H4 (cell line): ENCODE measurements around the gene DLX1. TPM values are rescaled to one million over a fixed set of nuclear protein-coding genes. Genes with fewer than 3 reads are reported as not detected.
A peak's percentile ranks its signal among the peaks of the same experiment; 100 is the strongest.
"Not testable (repeated sequence)": the region's sequence is repeated elsewhere in the genome, so short reads cannot be mapped to it uniquely, and the experiment has no call there.

Experiments used
- DNase-seq: peaks from one replicate; pipeline ENCODE4 v3.0.0-alpha.2; 2015; ENCODE audit warnings: low spot score
- total RNA-seq: library from RNA; depleted of rRNA; stranded (reverse); fragments of >200 nt; shearing (Covaris generic); gene quantifications from 2 replicates; pipeline ENCODE4 v1.2.3, GENCODE V29; 2014; rRNA removed

The DLX1 gene
- total RNA-seq = 5.8 and 8.4 TPM in 2 replicates

DNA sequence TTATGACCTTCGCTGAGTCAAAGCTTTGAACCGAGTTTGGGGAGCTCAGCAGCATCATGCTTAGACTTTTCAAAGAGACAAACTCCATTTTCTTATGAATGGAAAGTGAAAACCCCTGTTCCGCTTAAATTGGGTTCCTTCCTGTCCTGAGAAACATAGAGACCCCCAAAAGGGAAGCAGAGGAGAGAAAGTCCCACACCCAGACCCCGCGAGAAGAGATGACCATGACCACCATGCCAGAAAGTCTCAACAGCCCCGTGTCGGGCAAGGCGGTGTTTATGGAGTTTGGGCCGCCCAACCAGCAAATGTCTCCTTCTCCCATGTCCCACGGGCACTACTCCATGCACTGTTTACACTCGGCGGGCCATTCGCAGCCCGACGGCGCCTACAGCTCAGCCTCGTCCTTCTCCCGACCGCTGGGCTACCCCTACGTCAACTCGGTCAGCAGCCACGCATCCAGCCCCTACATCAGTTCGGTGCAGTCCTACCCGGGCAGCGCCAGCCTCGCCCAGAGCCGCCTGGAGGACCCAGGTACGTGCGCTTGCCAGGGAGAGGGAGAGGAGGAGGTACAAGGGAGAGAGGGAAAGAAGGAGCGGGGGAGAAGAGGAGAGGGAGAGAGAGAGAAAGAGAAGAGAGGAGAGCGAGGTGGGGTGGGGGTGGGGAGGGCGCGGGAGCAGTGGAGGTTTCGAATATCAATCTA, at the start of gene DLX1:
TSS of gene DLX1 (plus strand) at position 48 of the 700 bp plus-strand sequence. CDS start at position 219, 171 bp downstream.
- DNase-seq = no peak

- peak; percentile 68 for DNase-seq
Measured at GRCh38 chr2:172038121-172038520, 47.2 kb upstream of the DLX1 start.

GRCh38 chr2:172038604-172039003, 46.7 kb upstream of the DLX1 start:
- DNase-seq = peak; percentile 80

DNA sequence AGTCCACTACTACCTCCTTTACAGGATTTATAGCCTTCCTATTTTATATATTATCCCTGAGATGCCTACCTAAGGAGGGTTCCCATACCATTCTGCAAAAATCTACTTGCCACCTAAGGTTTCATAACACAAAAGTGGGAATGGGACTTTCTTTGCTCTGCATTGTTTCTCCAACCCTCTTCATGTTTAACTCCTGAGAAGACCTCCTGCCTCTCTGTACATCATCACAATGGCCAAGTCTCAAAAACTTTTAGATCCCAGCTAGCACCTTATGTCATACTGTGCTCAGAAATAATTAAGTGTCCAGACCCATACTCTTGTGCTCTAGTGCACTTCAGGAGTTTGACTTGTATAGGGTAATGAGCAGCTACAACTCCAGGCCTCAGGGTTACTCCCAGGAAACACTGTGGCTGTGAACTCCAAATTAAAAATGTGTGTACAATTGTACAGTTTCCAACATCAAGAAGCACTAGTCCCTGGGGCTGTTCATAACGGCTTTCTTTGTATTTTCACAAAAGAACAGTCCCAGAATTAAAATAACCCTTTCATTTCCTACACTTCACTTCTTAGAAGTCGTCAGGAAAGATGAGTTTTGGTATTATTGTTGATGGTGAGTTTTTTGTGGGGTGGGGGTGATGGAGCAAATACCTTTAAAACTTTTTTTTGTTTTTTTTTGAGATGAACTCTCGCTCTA, 46.1 kb upstream of the DLX1 start:
- DNase-seq = peak; percentile 18

DNA sequence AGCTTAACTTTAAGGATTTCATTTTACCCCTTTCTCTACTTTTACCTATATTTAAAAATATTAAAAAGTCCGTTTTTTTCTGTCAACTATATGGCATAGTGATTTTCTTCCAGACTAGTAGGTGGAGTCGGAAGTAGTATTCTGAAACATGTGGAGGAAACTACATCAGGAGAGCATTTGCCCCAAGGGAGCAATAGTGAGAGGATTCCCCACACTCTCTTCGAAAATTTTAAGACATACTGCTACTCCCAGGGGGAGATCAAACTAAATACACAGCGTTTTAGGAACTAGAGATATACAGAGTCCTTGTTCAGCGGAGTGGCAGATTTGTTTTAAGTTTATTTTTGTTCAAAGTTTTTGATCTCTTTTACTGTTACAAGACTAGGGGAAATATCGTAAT, 45.0 kb upstream of the DLX1 start:
- no peak for DNase-seq

- peak; percentile 33 for DNase-seq
Measured at GRCh38 chr2:172046080-172046678, 39.1 kb upstream of the DLX1 start.

GRCh38 chr2:172046866-172047565, 38.3 kb upstream of the DLX1 start:
- no peak for DNase-seq

DNA sequence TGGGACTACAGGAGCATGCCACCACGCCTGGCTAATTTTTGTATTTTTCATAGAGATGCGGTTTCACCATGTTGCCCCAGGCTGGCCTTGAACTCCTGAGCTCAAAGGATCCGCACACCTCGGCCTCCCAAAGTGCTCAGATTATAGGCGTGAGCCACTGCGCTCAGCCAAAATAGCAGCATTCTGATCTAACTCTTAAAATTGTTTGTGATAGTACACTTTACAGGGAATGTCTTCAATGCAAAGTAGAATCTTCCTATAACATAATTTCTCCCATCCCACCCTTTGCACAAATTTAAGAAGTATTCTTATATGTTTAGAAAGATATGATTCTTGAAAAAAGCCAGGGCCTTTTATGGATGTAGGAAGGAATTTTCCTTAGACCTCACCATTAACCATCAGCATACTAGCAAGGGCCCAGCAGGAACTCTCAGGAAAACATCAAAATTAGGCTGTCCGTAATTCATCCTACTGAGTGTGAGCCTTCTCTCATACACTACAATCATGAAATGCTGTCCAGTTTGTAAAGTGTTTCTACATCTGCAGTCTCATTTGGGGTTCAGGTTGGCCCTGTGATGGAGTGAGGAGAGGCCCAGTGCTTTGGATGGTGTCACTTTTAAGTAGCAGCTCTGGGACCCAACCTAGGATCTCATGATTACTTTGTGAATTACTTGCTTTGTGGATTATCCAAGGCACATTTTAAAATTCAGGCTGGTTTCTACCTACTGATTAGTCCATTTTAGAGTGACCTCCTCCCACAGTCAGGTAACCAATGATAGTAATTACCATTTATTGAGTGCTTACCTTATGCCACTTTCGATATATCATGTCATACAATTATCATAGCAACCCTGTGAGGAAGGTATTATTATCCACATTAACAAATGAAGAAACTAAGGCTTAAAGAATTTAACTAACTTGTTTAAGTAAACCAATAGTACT, 37.5 kb upstream of the DLX1 start:
- DNase-seq = no peak

- no peak for DNase-seq
Measured at GRCh38 chr2:172048508-172049503, 36.5 kb upstream of the DLX1 start.

GRCh38 chr2:172049567-172050120, 35.7 kb upstream of the DLX1 start:
- no peak for DNase-seq

DNA sequence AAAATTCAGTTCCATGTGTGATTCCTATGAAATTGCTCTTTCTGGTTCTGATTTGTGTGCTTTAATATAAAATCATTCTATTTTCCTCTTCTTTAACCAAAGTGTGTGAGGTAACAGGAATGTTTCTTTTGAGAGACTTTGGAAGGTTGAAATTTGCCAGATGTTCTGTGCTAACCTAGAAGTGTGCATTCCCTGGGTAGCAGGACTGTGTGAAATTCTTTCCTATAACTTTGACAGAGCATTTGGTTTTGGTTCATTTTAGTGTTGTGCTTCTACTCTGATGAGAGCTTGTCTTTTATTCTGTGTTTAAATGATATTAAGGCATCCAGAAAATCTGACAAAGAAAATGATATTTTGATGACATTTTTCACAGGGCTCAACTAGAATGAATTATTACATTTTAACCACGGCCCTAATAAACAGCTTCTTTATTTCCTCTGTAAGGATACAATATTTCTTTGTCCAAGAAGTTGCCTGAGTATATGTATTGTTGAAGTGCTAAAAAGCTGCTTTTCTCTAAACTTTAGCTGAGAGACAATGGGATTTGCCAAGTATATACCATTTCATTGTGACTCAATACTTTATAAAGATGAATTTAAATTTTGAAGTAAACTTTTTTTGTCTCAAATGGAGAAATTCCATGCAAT, 34.7 kb upstream of the DLX1 start:
- DNase-seq = no peak

DNA sequence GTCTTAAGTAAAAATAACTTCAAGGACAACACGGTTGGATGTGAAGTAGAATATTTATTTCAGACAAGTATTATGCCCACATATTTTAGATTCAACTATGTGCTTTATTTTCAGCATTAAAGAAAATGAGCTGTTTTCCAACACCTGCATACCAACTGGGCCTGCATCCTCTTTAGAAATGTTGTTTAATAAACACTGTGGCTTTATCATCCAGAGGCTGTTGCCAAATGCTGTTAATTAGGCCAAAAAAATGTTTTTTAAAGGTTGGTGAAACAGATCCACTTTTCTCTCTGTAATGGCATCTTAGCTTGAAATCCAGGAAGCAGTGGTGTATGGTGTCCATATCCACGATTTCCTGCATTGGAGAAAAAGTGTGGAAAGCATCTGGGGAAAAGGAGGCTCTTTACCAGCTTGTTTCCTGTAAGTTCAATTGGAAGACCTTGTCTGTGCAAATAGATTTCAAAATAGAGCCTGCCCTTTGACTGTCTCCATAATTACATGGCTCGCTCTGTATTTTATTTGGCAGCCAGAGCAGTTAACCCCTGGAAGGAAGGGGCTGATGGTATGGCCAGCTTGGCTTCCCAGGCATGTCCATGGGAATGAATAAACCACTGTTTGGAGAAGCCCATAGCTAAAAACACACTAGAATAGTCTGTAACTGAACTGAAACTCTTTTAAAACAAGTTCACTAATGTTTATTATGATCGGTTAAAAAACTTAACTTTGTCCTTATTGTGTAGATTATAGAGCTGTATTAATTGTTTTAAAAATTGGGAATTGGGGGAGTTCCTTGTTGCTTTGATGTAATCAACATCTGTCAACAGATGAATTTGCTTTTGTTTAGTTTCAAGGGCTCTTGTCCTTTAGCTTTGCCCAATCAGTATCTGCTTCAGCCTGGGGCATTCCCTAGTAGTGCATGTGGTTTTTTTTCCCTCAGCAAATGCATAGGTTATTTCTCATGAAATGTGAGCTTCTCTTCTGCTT, 33.0 kb upstream of the DLX1 start:
- DNase-seq = peak; percentile 44

DNA sequence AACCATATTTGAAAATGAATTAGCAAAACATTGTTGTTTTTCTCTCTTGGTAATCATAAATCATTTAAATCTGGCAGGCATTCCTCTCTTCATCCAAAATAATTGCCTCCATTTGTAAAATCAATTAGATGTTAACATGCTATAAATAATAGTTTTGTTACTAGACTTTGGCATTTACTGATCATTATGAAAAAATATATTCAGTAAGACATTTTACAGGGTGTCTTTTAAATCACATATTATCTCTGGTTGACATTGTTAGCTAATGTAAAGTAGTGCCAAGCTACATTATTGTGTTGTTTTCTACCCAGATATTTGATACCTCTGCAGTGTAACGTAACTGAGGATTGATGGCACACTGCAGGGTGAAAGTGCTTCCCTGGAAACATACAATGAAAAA, 31.8 kb upstream of the DLX1 start:
- no peak for DNase-seq

- DNase-seq = no peak
Measured at GRCh38 chr2:172056293-172056692, 29.0 kb upstream of the DLX1 start.

DNA sequence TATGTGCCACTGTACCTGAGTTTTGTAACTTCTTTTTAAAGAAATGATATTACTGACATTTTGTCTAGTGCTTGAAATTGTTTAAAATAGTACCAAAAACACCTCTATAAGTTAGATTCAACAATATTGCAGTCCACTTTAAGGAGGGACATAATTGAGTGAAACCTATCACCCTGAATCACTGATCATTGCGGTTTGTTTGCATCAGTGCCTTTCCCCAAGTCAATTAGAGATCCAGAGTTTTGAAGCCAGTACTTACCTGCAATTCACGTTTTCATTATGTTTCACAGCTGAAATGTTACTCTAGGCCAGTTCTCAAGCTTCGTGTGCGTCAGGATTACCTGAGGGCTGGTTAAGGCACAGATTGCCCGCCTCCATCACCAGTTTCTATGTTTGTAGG, 26.6 kb upstream of the DLX1 start:
- no peak for DNase-seq

GRCh38 chr2:172060118-172060517, 25.2 kb upstream of the DLX1 start:
- DNase-seq = not testable (repeated sequence)

DNA sequence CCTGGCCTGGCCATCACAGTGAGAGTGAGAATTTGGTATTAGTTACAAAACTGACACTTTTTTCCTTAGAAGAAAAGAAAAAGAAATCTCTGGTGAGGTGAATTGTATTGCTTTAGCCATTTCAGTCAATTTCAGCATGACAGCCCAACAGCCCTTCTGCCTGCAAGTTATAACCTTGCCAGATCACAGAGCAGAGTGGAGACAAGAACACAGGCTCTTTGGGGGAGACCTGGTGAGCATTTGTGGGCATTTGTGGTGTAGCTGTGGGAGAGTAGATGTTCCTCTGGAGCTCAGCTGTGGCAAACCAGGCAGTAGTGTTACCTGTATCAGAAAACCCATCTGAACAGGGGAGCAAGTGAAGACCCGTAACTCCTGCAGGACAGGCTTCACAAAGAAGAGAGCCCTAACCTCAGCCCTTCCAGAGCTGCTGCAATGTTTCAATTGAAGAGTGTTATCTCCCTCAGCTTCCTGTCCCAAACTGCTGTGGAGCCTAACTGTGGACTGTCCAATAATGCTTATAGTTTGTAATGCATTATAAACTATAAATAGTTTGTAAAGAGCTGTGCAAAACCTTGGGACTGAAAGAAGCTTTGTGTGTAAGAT, 22.8 kb upstream of the DLX1 start:
- no peak for DNase-seq
